Measurements from ENCODE around the gene SELENOI.
"Not testable (repeated sequence)": the region's sequence is repeated elsewhere in the genome, so short reads cannot be mapped to it uniquely, and the experiment has no call there.

The SELENOI gene

GRCh38 chr2:26327291-26328272, 18.4 kb upstream of the SELENOI start:
- no peak for DNase-seq

DNA sequence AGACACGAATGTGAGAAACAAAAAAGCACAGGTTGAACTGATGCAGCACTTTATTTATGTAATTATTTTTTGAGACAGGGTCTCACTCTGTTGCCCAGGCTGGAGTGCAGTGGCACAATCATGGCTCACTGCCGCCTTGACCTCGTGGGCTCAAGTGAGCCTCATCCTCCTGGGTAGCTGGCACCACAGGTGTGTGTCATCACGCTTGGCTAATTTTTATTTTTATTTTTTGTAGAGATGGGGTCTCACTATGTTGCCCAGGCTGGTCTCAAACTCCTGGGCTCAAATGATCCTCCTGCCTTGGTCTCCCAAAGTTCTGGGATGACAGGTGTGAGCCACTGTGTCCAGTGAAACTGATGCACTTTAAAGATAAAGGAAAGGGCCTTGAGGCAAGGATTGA, 16.9 kb upstream of the SELENOI start:
- not testable (repeated sequence) for DNase-seq

DNA sequence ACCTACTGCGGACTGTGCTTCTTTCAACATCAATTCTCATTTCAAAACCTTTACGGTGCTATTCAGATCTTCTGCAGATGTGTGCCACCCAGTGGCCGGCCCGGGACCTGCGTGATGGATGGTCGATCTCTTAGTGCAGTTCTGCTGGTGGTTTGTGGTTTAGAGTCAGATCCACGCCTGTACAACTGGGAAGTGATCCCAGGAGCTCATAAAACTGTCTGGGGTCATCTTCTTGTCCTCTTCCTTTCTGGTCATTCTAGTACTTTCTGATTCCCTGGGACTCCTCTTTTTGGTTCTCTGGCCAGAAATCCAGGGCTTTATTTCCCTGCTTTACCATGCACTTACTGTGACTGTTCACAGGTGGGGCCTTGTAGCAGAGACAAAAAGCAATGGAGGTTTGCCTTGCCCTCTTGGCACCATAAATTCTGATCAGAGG, 15.8 kb upstream of the SELENOI start:
- DNase-seq: peak; percentile 89

- DNase-seq: no peak
These were observed 15.3 kb upstream of the SELENOI start for GRCh38 chr2:26330604-26331003.

GRCh38 chr2:26331321-26331720, 14.6 kb upstream of the SELENOI start:
- DNase-seq: not testable (repeated sequence)

DNA sequence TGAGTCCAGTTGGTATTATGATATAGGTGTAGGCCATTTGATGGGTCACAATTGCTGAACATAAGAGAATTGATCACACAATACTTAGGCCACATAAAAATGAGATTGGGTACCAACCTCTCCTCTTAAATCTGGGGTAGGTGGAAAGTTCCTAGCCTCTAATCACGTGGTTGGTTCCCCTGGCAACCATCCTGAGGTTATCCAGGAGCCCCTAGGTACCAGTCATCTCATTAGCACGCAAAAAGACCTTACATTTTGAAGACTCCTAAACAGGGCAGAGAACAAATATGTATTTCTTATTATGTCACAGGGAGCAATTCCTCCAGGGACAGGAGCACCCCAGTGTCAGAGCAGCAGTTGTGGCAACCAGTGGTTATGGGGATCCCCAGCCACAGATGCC, 12.7 kb upstream of the SELENOI start:
- no peak for DNase-seq

DNA sequence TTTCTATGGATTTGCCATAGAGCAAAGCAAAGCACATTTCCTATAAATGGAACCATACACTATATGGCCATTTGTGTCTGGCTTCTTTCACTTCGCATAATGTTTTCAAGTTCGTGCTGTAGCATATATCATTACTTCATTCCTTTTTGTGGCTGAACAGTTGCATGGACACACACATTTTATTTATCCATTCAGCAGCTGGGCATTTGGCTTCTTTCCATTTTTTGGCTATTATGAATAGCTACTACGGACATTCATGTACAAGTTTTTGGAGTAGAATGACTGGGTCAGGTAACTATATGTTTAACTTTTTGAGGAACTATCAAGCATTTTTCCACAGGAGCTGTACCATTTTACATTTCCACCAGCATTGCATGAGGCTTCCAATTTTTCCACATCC, 10.7 kb upstream of the SELENOI start:
- no peak for DNase-seq

DNA sequence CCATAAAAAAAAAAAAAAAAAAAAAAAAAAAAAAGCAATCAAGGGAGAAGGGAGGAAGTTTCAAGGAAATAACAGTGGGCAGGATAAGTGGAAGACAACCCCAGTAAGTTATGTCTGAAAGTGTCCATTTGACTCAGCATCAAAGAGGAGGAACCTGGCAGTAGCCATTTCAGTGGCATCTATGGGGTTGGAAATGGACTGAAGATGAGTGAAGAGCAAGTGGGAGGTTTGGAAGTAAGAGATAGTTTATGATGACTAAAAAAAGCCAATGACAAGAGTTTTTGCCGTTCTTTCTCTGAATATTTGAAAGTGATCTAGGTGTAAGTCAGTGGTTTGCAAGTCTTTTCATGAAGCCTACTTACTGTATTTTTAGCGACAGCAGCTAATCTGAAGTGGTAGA, 9.2 kb upstream of the SELENOI start:
- no peak for DNase-seq

DNA sequence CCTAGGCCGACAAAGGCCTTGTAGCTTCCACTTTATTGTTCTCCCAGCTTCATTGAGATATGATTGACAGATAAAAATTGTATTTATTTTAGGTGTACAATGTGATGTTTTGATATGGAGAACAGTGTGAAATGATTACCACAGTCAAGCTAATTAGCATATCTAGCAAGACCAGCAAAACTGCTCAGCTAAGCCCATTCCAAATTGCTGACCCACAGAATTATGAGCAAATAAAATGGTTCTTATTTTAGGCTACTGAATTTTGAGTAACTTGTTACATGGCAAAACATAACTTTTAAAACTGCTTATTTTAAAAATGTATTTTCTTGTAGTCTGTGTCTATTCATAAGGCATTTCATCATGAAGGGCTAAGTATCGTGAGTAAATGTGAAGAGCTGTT, 8.6 kb upstream of the SELENOI start:
- no peak for DNase-seq

DNA sequence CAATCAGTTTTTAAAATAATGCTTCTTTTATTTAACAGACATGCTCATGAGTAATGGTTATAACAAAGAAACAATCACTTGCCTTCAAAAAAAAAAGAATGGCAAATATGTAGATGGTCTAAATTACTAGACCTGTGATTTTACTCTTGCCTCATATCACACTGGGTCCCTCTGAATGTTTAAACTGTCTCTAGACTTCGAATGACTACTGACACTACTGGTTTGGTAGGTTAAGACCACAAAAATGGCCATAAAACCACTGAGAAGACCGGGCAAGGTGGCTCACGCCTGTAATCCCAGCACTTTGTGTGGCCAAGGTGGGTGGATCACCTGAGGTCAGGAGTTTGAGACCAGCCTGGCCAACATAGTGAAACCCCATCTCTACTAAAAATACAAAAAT, 5.1 kb upstream of the SELENOI start:
- no peak for DNase-seq

GRCh38 chr2:26344581-26345282, 1.2 kb upstream of the SELENOI start:
- DNase-seq: no peak

- DNase-seq: no peak
These were observed 729 bp upstream of the SELENOI start for GRCh38 chr2:26345283-26345544.

DNA sequence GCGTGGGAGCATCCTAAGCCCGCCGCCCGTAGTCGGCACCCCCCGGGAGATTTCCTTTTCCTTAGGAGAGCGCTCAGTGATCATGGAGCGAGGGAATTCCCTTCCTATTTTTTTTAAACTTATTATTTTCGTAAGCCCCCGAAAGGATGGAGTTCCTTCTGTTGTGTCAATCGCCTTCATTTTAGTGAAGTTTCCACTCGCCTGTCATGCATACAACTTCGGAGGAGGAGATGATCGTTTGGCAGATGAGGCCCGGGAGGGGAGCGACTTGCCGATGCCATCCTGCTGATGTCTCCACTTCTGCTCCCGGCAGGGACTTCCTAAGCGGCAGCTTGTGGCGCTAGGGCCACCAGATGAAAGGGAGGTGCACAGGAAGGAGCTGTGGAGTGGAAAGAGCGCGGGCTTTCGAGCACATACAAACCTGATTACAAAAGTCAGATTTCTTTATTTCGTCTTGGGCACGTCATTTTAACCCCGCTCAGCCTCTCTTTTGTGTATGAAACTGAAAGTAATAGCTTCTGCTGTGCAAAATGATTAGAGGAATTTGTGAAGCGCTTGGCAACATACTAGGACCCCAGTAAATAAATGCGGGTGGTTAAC, 611 bp downstream of the SELENOI start, which contains the start of gene ADGRF3:
Gene ADGRF3, minus strand, starts transcription at position 336 of the 600 bp plus-strand sequence. CDS start 555 bp downstream, outside the sequence.
- DNase-seq: peak; percentile 77

GRCh38 chr2:26347286-26347865, 1.4 kb downstream of the SELENOI start:
- no peak for DNase-seq

DNA sequence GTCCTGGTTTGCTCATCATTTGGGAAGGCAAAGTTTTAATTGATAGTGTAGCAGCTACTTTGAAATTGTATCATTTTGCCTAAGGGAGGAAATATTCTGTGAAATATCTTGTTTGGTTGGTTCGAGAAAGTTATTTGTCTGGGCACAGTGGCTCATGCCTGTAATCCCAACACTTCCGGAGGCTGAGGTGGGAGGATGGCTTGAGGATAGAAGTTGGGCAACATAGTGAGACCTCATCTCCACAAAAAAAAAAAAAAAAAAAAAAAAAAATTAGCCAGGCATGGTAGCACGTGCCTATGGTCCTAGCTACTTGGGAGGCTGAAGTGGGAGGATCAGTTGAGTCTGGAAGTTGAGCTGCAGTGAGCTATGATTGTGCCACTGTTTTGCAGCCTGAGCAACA, 3.7 kb downstream of the SELENOI start:
- DNase-seq: no peak

GRCh38 chr2:26351375-26352090, 5.6 kb downstream of the SELENOI start:
- DNase-seq: no peak

GRCh38 chr2:26352892-26353291, 6.9 kb downstream of the SELENOI start:
- peak; percentile 57 for DNase-seq

GRCh38 chr2:26354469-26354868, 8.5 kb downstream of the SELENOI start:
- DNase-seq: not testable (repeated sequence)

DNA sequence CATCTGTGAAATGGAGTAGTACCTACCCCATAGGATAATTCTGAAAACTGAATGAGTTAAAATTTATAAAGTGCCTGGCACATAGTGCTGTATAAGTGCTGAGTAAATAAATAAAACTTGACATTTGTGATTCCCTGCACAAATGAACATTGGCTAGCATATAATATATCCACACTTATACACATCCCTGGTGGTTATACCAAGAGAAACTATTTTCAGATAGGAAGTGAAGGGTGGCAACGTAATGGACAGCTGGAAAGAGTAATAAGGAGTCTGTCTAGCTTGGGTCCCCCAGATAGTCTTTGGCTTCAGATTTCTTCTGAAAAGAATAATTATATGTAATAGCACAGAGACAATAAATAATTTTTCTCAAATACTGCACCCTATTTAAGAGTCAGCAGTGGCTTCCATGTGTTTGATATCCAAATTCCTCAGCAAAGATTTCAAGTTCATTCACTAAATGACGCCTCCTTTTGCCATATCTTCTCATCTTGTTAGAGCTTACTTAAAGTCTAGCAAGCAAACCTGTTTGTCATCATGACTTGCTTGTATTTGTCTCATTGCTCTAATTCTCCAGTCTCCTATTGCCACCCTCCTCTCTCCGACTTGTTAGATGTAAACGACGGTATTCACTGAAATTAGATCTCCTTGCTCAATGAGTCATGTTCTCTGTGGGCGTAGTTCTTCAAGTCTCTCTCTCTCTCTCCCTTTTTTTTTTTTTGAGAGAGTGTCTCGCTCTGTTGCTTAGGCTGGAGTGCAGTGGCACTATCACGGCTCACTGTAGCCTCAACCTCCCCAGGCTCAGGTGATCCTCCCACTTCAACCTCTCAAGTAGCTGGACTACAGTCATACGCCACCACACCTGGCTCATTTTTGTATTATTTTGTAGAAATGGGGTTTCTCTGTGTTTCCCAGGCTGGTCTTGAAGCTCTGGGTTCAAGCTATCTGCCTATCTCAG, 9.4 kb downstream of the SELENOI start:
- DNase-seq: peak; percentile 17

GRCh38 chr2:26356111-26356510, 10.2 kb downstream of the SELENOI start:
- no peak for DNase-seq

DNA sequence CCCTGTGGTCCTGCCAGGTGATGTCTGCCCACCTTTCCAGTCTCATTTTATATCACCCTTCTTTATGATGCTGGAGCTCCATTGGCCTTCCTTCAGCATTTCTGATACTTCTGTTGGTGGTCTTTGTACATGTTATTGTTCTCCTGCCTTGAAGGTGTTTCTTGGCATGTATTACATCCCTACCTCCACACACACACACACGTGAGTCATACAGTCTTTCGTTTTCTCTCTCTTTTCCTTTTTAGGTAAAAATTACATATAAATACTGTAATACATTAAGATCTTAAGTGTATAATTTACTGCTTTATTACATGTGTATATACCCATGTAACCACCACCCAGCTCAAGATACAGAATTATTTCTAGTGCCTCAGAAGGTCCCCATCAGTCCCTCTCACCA, 10.8 kb downstream of the SELENOI start:
- no peak for DNase-seq
